ENCODE data around the gene ISOC2. TPM values are rescaled to one million over a fixed set of nuclear protein-coding genes. Genes with fewer than 3 reads are reported as not detected.
A peak's percentile ranks its signal among the peaks of the same experiment; 100 is the strongest.

ISOC2 gene
- total and polyA plus RNA-seq, 9 of the 15 experiments (the other 6 are each of a cell fraction or from before 2014, with no cell fraction given): 1.2 to 229 (median 58.3) TPM

GRCh38 chr19:55461974-55462626, 658 bp upstream of the ISOC2 start (continued):
- no peak for TF ChIP-seq REST (IDR thresholded peaks at IDR 0.05; ENCODE audit: borderline replicate concordance)
- TF ChIP-seq REST (CRISPR knock-in tag; IDR thresholded peaks at IDR 0.05; ENCODE audit: low read depth): peak; percentile 46; the same call in 1 of the 2 replicates
- TF ChIP-seq HMG20A (CRISPR knock-in tag; conservative IDR thresholded peaks at IDR 0.05): 0 out of 2 replicates have a peak, but pooled peaks have one; percentile 16
- TF ChIP-seq, protein P1, sequence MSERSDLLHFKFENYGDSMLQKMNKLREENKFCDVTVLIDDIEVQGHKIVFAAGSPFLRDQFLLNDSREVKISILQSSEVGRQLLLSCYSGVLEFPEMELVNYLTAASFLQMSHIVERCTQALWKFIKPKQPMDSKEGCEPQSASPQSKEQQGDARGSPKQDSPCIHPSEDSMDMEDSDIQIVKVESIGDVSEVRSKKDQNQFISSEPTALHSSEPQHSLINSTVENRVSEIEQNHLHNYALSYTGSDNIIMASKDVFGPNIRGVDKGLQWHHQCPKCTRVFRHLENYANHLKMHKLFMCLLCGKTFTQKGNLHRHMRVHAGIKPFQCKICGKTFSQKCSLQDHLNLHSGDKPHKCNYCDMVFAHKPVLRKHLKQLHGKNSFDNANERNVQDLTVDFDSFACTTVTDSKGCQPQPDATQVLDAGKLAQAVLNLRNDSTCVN (CRISPR knock-in tag; IDR thresholded peaks at IDR 0.05): 0 out of 2 replicates have a peak, but pooled peaks have one; percentile 4
- peak; percentile 64; the same call in 1 of the 2 replicates for TF ChIP-seq POLR2H (tag; IDR thresholded peaks at IDR 0.05; ENCODE audit: low read depth)
- TF ChIP-seq L3MBTL2 (IDR thresholded peaks at IDR 0.05): peak; percentile 28; the same call in 1 of the 2 replicates
- TF ChIP-seq PHB2 (IDR thresholded peaks at IDR 0.05; ENCODE audit: low read depth): peak; percentile 21; the same call in 1 of the 2 replicates
- TF ChIP-seq ZNF165 (CRISPR knock-in tag; IDR thresholded peaks at IDR 0.05; ENCODE audit: borderline replicate concordance): 0 out of 2 replicates have a peak, but pooled peaks have one; percentile 21
- 0 out of 2 replicates have a peak, but pooled peaks have one; percentile 13 for TF ChIP-seq THAP12 (CRISPR knock-in tag; IDR thresholded peaks at IDR 0.05)
- no peak for TF ChIP-seq USF2 (CRISPR knock-in tag; IDR thresholded peaks at IDR 0.05)
- peak; percentile 44 for TF ChIP-seq POLR2B (IDR thresholded peaks at IDR 0.05; ENCODE audit: low read depth, partially characterized antibody)
- no peak for TF ChIP-seq HMG20B (CRISPR knock-in tag; IDR thresholded peaks at IDR 0.05)
- TF ChIP-seq, protein P2, sequence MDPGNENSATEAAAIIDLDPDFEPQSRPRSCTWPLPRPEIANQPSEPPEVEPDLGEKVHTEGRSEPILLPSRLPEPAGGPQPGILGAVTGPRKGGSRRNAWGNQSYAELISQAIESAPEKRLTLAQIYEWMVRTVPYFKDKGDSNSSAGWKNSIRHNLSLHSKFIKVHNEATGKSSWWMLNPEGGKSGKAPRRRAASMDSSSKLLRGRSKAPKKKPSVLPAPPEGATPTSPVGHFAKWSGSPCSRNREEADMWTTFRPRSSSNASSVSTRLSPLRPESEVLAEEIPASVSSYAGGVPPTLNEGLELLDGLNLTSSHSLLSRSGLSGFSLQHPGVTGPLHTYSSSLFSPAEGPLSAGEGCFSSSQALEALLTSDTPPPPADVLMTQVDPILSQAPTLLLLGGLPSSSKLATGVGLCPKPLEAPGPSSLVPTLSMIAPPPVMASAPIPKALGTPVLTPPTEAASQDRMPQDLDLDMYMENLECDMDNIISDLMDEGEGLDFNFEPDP (CRISPR knock-in tag; IDR thresholded peaks at IDR 0.05): peak; percentile 16; the same call in 1 of the 2 replicates
